ENCODE measurements around the gene CCDC15. TPM values are rescaled to one million over a fixed set of nuclear protein-coding genes. Genes with fewer than 3 reads are reported as not detected.

CCDC15 gene
- total and polyA plus RNA-seq, 2 donors (not counting 1 experiment from before 2014, with no cell fraction given), result 1.2 to 2.3 TPM

GRCh38 chr11:125073616-125074483 lies 119.8 kb downstream of the CCDC15 start:
- no peak overlapping the region for H3K4me3 ChIP-seq (replicated peaks in 1 of 4; ENCODE audit: control extremely low read depth in 1 of 4, insufficient read depth in 1 of 4, low read depth in 3 of 4, low read length in 4 of 4)
- H3K27ac ChIP-seq (ENCODE audit: insufficient read depth, low read length), result no peak overlapping the region
- H2AFZ ChIP-seq (ENCODE audit: low read length), result no peak overlapping the region
- DNase-seq (ENCODE audit: low read depth in 2 of 2), result no peak
- H4K20me1 ChIP-seq (ENCODE audit: control insufficient read depth, extremely low read depth, insufficient read depth, low read length), result no peaks in the 10 kb centered on the region
- no peaks in the 10 kb centered on the region for H3K27me3 ChIP-seq (ENCODE audit: control insufficient read depth, insufficient read depth, low read length)
- H3K36me3 ChIP-seq (ENCODE audit: control insufficient read depth, insufficient read depth, low read length), result no peaks in the 10 kb centered on the region
- H3K9ac ChIP-seq (ENCODE audit: insufficient read depth, low read length), result no peak overlapping the region
- no peak overlapping the region for H3K4me2 ChIP-seq (ENCODE audit: extremely low read depth, insufficient read depth, low read length)
- no peaks in the 10 kb centered on the region for H3K79me2 ChIP-seq (ENCODE audit: control insufficient read depth, insufficient read depth, low read length)
- H3K4me1 ChIP-seq (ENCODE audit: control insufficient read depth, extremely low read depth, insufficient read depth, low read length), result peaks cover 12% of the 10 kb centered on the region
- H3K9me3 ChIP-seq (ENCODE audit: control insufficient read depth, insufficient read depth, low read depth, low read length), result no peaks in the 10 kb centered on the region
- TF ChIP-seq EZH2 (IDR thresholded peaks at IDR 0.05; ENCODE audit: low read length, missing control alignments) (no peak), CTCF (conservative IDR thresholded peaks at IDR 0.05 in 1 of 2, IDR thresholded peaks at IDR 0.05 in 1 of 2; ENCODE audit: low read depth in 1 of 2, low read length in 2 of 2) (no peak)

- Histone ChIP-seq H3K9ac (ENCODE audit: insufficient read depth, low read length) (no peak overlapping the region), H3K4me1 (ENCODE audit: control insufficient read depth, extremely low read depth, insufficient read depth, low read length) (peaks cover 12% of the 10 kb centered on the region), H2AFZ (ENCODE audit: low read length) (no peak overlapping the region), H3K27ac (ENCODE audit: insufficient read depth, low read length) (no peak overlapping the region), H3K27me3 (ENCODE audit: control insufficient read depth, insufficient read depth, low read length) (no peaks in the 10 kb centered on the region), H3K4me3 (replicated peaks in 1 of 4; ENCODE audit: control extremely low read depth in 1 of 4, insufficient read depth in 1 of 4, low read depth in 3 of 4, low read length in 4 of 4) (no peak overlapping the region), H3K36me3 (ENCODE audit: control insufficient read depth, insufficient read depth, low read length) (no peaks in the 10 kb centered on the region), H3K79me2 (ENCODE audit: control insufficient read depth, insufficient read depth, low read length) (no peaks in the 10 kb centered on the region), H3K4me2 (ENCODE audit: extremely low read depth, insufficient read depth, low read length) (no peak overlapping the region), H4K20me1 (ENCODE audit: control insufficient read depth, extremely low read depth, insufficient read depth, low read length) (no peaks in the 10 kb centered on the region), H3K9me3 (ENCODE audit: control insufficient read depth, insufficient read depth, low read depth, low read length) (no peaks in the 10 kb centered on the region)
- DNase-seq (ENCODE audit: low read depth in 2 of 2), result no peak
- TF ChIP-seq EZH2 (IDR thresholded peaks at IDR 0.05; ENCODE audit: low read length, missing control alignments), result no peak
Measured at GRCh38 chr11:125074511-125075241, 120.7 kb downstream of the CCDC15 start.

- no peak overlapping the region for H3K4me2 ChIP-seq (ENCODE audit: extremely low read depth, insufficient read depth, low read length)
- no peaks in the 10 kb centered on the region for H3K79me2 ChIP-seq (ENCODE audit: control insufficient read depth, insufficient read depth, low read length)
- DNase-seq (ENCODE audit: low read depth in 2 of 2), result no peak
- peaks cover 12% of the 10 kb centered on the region for H3K4me1 ChIP-seq (ENCODE audit: control insufficient read depth, extremely low read depth, insufficient read depth, low read length)
- no peak overlapping the region for H2AFZ ChIP-seq (ENCODE audit: low read length)
- H3K4me3 ChIP-seq (replicated peaks in 1 of 4; ENCODE audit: control extremely low read depth in 1 of 4, insufficient read depth in 1 of 4, low read depth in 3 of 4, low read length in 4 of 4), result no peak overlapping the region
- H3K9ac ChIP-seq (ENCODE audit: insufficient read depth, low read length), result no peak overlapping the region
- H4K20me1 ChIP-seq (ENCODE audit: control insufficient read depth, extremely low read depth, insufficient read depth, low read length), result no peaks in the 10 kb centered on the region
- no peak overlapping the region for H3K27ac ChIP-seq (ENCODE audit: insufficient read depth, low read length)
- no peaks in the 10 kb centered on the region for H3K27me3 ChIP-seq (ENCODE audit: control insufficient read depth, insufficient read depth, low read length)
- no peaks in the 10 kb centered on the region for H3K9me3 ChIP-seq (ENCODE audit: control insufficient read depth, insufficient read depth, low read depth, low read length)
- no peak for TF ChIP-seq CTCF (conservative IDR thresholded peaks at IDR 0.05 in 1 of 2, IDR thresholded peaks at IDR 0.05 in 1 of 2; ENCODE audit: low read depth in 1 of 2, low read length in 2 of 2)
- TF ChIP-seq EZH2 (IDR thresholded peaks at IDR 0.05; ENCODE audit: low read length, missing control alignments), result no peak
- no peaks in the 10 kb centered on the region for H3K36me3 ChIP-seq (ENCODE audit: control insufficient read depth, insufficient read depth, low read length)
Measured at GRCh38 chr11:125075242-125075625, 121.2 kb downstream of the CCDC15 start.
